K562 treated with DMSO at 1 percent for 4 hours (cell line): Measurements from ENCODE around the gene CLEC2L. TPM values are rescaled to one million over a fixed set of nuclear protein-coding genes. Genes with fewer than 3 reads are reported as not detected.

Source experiments
- total RNA-seq: library from RNA; unstranded; fragments of 300-600 nt; gene quantifications from 2 replicates; pipeline ENCODE4 v1.2.3, GENCODE V29; 2022; ENCODE audit not compliant: insufficient read depth

Gene CLEC2L
- 5.8 and 9.2 TPM in 2 replicates for total RNA-seq

DNA sequence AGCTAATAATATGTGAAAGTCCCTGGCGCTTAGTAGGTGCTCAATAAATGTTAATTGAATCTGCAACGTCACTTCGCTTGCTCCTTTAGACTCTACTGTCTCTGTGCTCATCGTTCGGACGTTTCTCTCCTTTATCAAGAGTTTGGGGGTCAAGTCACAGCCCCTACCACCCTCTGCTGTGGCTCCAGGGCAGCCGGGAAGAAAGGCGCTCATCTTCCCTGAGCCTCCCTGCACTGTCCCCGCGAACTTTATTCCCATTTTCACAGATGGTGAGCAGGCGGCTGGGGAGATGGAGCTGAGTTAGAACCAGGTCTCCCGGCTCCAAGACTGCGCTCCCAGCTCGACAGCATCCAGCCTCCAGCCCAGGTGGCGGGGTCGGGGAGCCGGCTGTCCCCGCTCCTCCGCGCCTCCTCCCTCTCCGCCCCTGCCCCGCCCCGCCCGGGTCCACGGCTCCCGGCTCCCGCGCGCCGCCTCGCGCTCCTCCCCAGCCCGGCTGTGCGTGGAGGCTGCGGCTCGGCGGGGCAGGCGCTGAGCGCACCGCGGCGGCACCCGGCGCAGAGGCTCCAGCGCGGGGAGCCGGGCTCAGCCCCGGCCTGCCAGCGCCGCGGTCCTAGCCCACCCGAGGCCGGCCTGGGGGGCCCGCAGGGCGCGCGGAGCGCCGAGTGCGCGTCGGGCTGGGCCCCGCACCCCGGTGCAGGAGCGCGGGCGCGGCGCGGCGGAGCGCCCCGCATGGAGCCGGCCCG lies at the start of gene CLEC2L:
Gene CLEC2L (plus strand): TSS at position 487 of the 743 bp plus-strand sequence. CDS start 243 bp downstream, at position 730.

Other genes with a start within 250 kb of the CLEC2L start
- 8.4 and 23.0 TPM in 2 replicates for gene FMC1, start 182.3 kb upstream of the CLEC2L start, total RNA-seq
- gene LUC7L2, start 163.8 kb upstream of the CLEC2L start, total RNA-seq, result 71.2 and 89.4 TPM in 2 replicates
- not detected in 2 replicates for gene KLRG2, start 40.0 kb upstream of the CLEC2L start, total RNA-seq